ENCODE results near the gene ST8SIA4.
A peak's percentile ranks its signal among the peaks of the same experiment; 100 is the strongest.

ST8SIA4 gene

GRCh38 chr5:100797861-100798260 lies 105.2 kb downstream of the ST8SIA4 start:
- no peak overlapping the region for H3K4me3 ChIP-seq (ENCODE audit: low read length)
- TF ChIP-seq, protein P1, sequence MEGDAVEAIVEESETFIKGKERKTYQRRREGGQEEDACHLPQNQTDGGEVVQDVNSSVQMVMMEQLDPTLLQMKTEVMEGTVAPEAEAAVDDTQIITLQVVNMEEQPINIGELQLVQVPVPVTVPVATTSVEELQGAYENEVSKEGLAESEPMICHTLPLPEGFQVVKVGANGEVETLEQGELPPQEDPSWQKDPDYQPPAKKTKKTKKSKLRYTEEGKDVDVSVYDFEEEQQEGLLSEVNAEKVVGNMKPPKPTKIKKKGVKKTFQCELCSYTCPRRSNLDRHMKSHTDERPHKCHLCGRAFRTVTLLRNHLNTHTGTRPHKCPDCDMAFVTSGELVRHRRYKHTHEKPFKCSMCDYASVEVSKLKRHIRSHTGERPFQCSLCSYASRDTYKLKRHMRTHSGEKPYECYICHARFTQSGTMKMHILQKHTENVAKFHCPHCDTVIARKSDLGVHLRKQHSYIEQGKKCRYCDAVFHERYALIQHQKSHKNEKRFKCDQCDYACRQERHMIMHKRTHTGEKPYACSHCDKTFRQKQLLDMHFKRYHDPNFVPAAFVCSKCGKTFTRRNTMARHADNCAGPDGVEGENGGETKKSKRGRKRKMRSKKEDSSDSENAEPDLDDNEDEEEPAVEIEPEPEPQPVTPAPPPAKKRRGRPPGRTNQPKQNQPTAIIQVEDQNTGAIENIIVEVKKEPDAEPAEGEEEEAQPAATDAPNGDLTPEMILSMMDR (IDR thresholded peaks at IDR 0.05; ENCODE audit: insufficient read depth, low read depth, low read length, missing control alignments): no peak
- DNase-seq (ENCODE audit: low read depth): peak; percentile 84

DNA sequence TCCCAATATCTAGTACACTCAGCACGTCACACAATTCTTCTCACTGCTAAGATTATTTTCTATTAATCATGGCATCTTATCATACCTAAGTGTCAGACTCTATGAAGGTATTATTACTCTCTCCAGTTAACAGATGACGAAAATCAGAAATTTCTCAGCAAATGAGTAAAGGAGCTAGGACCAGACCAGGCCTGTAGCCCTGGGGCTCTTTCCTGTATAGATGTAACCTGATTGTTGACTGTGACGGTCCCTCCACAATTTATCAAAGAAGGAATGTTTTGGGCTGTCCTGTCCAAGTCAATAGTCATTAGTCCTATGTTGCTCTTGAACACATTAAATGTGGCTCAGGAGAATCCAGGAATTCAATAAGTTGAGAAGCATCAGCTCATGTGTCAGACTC lies 106.2 kb downstream of the ST8SIA4 start:
- no peak overlapping the region for H3K4me3 ChIP-seq (ENCODE audit: low read length)
- DNase-seq (ENCODE audit: low read depth): no peak
- TF ChIP-seq, protein P1 (IDR thresholded peaks at IDR 0.05; ENCODE audit: insufficient read depth, low read depth, low read length, missing control alignments): no peak

GRCh38 chr5:100794844-100795243 lies 108.2 kb downstream of the ST8SIA4 start:
- H3K4me3 ChIP-seq (ENCODE audit: low read length): no peak overlapping the region
- DNase-seq (ENCODE audit: low read depth): no peak
- TF ChIP-seq, protein P1 (IDR thresholded peaks at IDR 0.05; ENCODE audit: insufficient read depth, low read depth, low read length, missing control alignments): no peak

DNA sequence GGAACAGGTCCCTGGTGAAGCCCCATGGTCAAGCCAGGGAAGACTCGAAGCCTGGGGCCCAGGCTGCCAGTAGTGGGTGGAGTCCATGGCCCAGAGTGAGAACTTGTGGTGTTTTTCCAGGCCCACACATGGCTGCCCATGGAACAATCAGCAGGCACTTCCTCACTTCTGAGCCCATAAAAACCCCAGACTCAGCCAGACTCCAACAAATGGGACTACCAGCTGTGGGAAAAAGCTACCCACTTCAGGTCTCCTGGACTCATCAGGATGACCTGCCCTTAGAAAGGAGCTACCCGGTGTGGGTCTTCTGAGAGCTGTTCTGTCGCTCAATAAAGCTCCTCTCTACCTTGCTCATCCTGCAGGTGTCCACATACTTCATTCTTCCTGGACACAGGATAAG lies 108.9 kb downstream of the ST8SIA4 start:
- DNase-seq (ENCODE audit: low read depth): no peak
- H3K4me3 ChIP-seq (ENCODE audit: low read length): no peak overlapping the region
- TF ChIP-seq, protein P1 (IDR thresholded peaks at IDR 0.05; ENCODE audit: insufficient read depth, low read depth, low read length, missing control alignments): no peak

DNA sequence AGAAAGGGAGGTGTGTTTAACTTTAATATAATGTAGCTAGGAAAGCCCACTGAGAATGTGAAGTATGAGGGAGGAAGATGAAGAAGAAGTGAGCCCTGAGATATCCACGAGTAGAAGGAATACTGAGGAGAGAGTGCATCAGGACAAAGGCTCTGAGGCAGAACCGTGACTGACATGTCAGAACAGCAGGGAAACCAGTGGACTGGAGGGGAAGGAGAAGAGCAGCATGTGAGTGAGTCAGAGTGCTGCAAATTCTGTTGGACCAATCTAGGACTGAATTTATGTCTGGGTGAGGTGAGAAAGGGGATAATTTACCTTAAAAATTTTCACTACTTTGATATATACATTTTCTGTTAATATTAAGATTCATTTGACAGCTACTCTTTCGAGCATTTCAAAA lies 110.3 kb downstream of the ST8SIA4 start:
- TF ChIP-seq, protein P1 (IDR thresholded peaks at IDR 0.05; ENCODE audit: insufficient read depth, low read depth, low read length, missing control alignments): no peak
- DNase-seq (ENCODE audit: low read depth): peak; percentile 33
- no peak overlapping the region for H3K4me3 ChIP-seq (ENCODE audit: low read length)

DNA sequence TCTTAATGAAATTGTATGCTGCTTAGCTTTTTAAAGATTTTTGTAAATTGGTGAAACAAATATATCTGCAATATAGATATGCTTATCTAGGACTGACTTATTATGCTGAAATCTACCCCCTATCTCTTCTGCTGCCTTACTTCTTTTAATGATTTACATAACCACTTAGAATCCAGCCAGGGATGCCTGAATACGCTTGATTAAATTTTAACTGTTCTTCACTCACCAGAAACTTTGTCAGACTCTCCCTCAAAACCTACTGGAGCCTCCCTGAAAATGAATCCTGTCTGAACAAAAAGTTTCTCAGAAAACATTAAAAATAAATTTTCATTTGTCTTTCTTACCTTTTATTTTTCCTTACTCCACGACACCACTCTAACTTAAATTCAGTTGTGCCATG lies 111.7 kb downstream of the ST8SIA4 start:
- no peak overlapping the region for H3K4me3 ChIP-seq (ENCODE audit: low read length)
- no peak for DNase-seq (ENCODE audit: low read depth)
- TF ChIP-seq, protein P1 (IDR thresholded peaks at IDR 0.05; ENCODE audit: insufficient read depth, low read depth, low read length, missing control alignments): no peak

- DNase-seq (ENCODE audit: low read depth): no peak
- H3K4me3 ChIP-seq (ENCODE audit: low read length): no peak overlapping the region
- TF ChIP-seq, protein P1 (IDR thresholded peaks at IDR 0.05; ENCODE audit: insufficient read depth, low read depth, low read length, missing control alignments): no peak
These were observed 112.1 kb downstream of the ST8SIA4 start for GRCh38 chr5:100790951-100791350.
